Neural progenitor cell (in vitro differentiated cells): Measurements from ENCODE around the gene GAL3ST3. TPM values are rescaled to one million over a fixed set of nuclear protein-coding genes. Genes with fewer than 3 reads are reported as not detected.

ENCODE experiments used
- DNase-seq: peaks from one replicate; pipeline ENCODE4 v3.0.0-alpha.2; 2016; ENCODE audit warnings: low spot score
- H2AFZ ChIP-seq: fragments of 200-600 bp; sonication (generic); replicated peaks from 2 replicates; pipeline ENCODE4 v1.6.1; 2016; ENCODE audit warnings: antibody characterized with exemption
- H3F3A ChIP-seq: fragments of 200-600 bp; sonication (generic); 2 replicates; pipeline ENCODE4 v1.6.1; 2016; ENCODE audit warnings: antibody characterized with exemption, low read depth
- H3K27ac ChIP-seq: fragments of 200-600 bp; sonication (generic); 2 replicates; pipeline ENCODE4 v1.5.1; 2016; ENCODE audit warnings: mild to moderate bottlenecking
- H3K27me3 ChIP-seq: fragments of 200-600 bp; sonication (generic); 2 replicates; pipeline ENCODE4 v1.6.1; 2016; ENCODE audit warnings: mild to moderate bottlenecking, moderate library complexity
- H3K36me3 ChIP-seq: fragments of 200-600 bp; sonication (generic); 2 replicates; pipeline ENCODE4 v1.5.1; 2016
- H3K4me1 ChIP-seq: fragments of 200-600 bp; sonication (generic); 2 replicates; pipeline ENCODE4 v1.6.1; 2016; ENCODE audit warnings: mixed run types
- H3K4me2 ChIP-seq: fragments of 200-600 bp; sonication (generic); 2 replicates; pipeline ENCODE4 v1.6.1; 2016
- H3K4me3 ChIP-seq: fragments of 200-600 bp; sonication (generic); 2 replicates; pipeline ENCODE4 v1.5.1; 2016
- H3K79me2 ChIP-seq: fragments of 200-600 bp; sonication (generic); 2 replicates; pipeline ENCODE4 v1.6.1; 2016; ENCODE audit warnings: low read depth
- H3K9ac ChIP-seq: fragments of 200-600 bp; sonication (generic); 2 replicates; pipeline ENCODE4 v1.6.1; 2016
- H3K9me3 ChIP-seq: fragments of 200-600 bp; sonication (generic); 2 replicates; pipeline ENCODE4 v1.5.1; 2016; ENCODE audit warnings: low read depth
- H4K20me1 ChIP-seq: fragments of 200-600 bp; sonication (generic); 2 replicates; pipeline ENCODE4 v1.6.1; 2016; ENCODE audit warnings: low read depth
- H3K27ac Mint-ChIP-seq: 3 replicates; pipeline ENCODE4 v1.8.0; 2021; ENCODE audit warnings: mixed read lengths
- H3K27me3 Mint-ChIP-seq: 2 replicates; pipeline ENCODE4 v1.8.0; 2022; ENCODE audit warnings: low read depth, mild to moderate bottlenecking, inconsistent platforms, moderate library complexity, mixed read lengths; ENCODE audit not compliant: insufficient read depth
- H3K36me3 Mint-ChIP-seq: 3 replicates; pipeline ENCODE4 v1.8.0; 2021; ENCODE audit warnings: mixed read lengths
- H3K4me1 Mint-ChIP-seq: 3 replicates; pipeline ENCODE4 v1.8.0; 2021; ENCODE audit warnings: mixed read lengths
- H3K4me3 Mint-ChIP-seq: 3 replicates; pipeline ENCODE4 v1.8.0; 2021; ENCODE audit warnings: mild to moderate bottlenecking, moderate library complexity, mixed read lengths
- H3K9me3 Mint-ChIP-seq: 3 replicates; pipeline ENCODE4 v1.8.0; 2020; ENCODE audit warnings: mixed read lengths
- CTCF ChIP-seq: fragments of 200-600 bp; sonication (generic); IDR thresholded peaks from 2 replicates; pipeline ENCODE4 v1.5.1; 2017; ENCODE audit warnings: antibody characterized with exemption, mild to moderate bottlenecking
- EZH2 ChIP-seq: fragments of 200-600 bp; sonication (generic); IDR thresholded peaks from 2 replicates; pipeline ENCODE4 v1.6.1; 2017; ENCODE audit warnings: antibody characterized with exemption, mild to moderate bottlenecking, moderate library complexity
- EZH2phosphoT487 ChIP-seq: fragments of 200-600 bp; sonication (generic); IDR thresholded peaks from 2 replicates; pipeline ENCODE4 v1.6.1; 2017; ENCODE audit warnings: antibody characterized with exemption
- total RNA-seq: library from RNA; depleted of rRNA; stranded (reverse); fragments of >200 nt; gene quantifications from 2 replicates; pipeline ENCODE4 v1.2.3, GENCODE V29; 2015; ENCODE audit warnings: low replicate concordance

Gene GAL3ST3
- total RNA-seq, 1 donor from 2014 or later = 8.5 TPM

GRCh38 chr11:66022401-66023185 is 26.4 kb downstream of the GAL3ST3 start:
- peak overlapping the region; percentile 7 for H3K4me3 Mint-ChIP-seq
- Histone ChIP-seq H3K4me3 (no peak overlapping the region), H3K4me1 (no peaks in the 10 kb centered on the region)

DNA sequence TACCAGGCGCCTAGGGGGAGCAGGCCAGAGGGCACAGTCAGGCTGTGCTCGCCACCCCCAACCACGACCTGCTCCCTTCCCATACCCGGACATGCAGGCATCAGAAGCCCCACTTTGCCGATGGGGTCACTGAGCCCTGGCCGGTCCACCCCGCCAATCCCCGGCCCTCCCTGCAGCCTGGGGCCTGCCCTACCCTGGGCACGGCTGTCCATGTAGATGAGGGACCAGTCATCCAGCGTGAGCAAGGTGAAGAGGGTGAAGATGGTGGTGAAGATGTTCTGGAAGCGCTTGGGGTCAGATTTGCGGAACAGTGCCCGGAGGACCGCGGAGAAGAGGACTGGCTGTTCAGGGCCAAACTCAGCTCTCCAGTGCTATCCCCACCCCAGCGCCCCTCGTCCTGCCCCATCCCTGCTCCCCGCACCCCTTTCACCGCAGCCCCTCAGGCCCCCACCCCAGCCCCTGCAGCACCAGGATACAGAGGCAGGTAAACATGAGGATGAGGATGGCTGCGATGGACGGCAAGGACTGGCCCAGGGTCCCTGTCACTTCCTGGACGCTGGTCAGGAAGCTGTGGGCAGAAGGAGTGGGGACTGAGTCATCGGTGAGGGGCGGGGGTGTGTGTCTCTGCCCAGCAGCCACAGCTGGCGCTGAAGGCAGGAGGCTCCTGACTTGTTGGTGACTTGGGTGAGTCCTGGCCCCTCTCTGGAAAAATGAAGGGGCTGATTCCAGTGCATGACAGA is 28.2 kb downstream of the GAL3ST3 start:
- DNase-seq = no peak
- H3K27ac ChIP-seq = no peak overlapping the region
- H3K9me3 ChIP-seq = no peaks in the 10 kb centered on the region
- TF ChIP-seq EZH2phosphoT487 = no peak
- no peak for TF ChIP-seq EZH2
- no peak for TF ChIP-seq CTCF
- H2AFZ ChIP-seq = no peak overlapping the region
- no peaks in the 10 kb centered on the region for H3K79me2 ChIP-seq
- H3K9ac ChIP-seq = no peak overlapping the region
- H3K27me3 ChIP-seq = peaks cover 29% of the 10 kb centered on the region
- peaks cover 4% of the 10 kb centered on the region for H3K4me1 Mint-ChIP-seq
- H3K9me3 Mint-ChIP-seq = no peaks in the 10 kb centered on the region
- H3F3A ChIP-seq = no peaks in the 10 kb centered on the region
- no peak overlapping the region for H3K4me3 ChIP-seq
- no peak overlapping the region for H3K4me3 Mint-ChIP-seq
- no peaks in the 10 kb centered on the region for H4K20me1 ChIP-seq
- H3K4me1 ChIP-seq = no peaks in the 10 kb centered on the region
- H3K27me3 Mint-ChIP-seq = peaks cover 12% of the 10 kb centered on the region
- H3K36me3 Mint-ChIP-seq = no peaks in the 10 kb centered on the region
- H3K4me2 ChIP-seq = no peak overlapping the region
- H3K27ac Mint-ChIP-seq = no peak overlapping the region
- no peaks in the 10 kb centered on the region for H3K36me3 ChIP-seq

More at GRCh38 chr11:66022401-66023185, 26.4 kb downstream of the GAL3ST3 start:
- Histone ChIP-seq H2AFZ (peak overlapping the region; percentile 82), H3F3A (no peaks in the 10 kb centered on the region), H3K36me3 (no peaks in the 10 kb centered on the region), H3K27me3 (peaks cover 29% of the 10 kb centered on the region), H3K9me3 (no peaks in the 10 kb centered on the region), H3K79me2 (no peaks in the 10 kb centered on the region), H3K4me2 (no peak overlapping the region), H3K27ac (no peak overlapping the region), H4K20me1 (no peaks in the 10 kb centered on the region), H3K9ac (no peak overlapping the region)
- TF ChIP-seq CTCF (peak; percentile 94), EZH2 (peak; percentile 71), EZH2phosphoT487 (peak; percentile 33)
- peak; percentile 90 for DNase-seq
- peak overlapping the region; percentile 35 for H3K27ac Mint-ChIP-seq
- H3K36me3 Mint-ChIP-seq = no peaks in the 10 kb centered on the region
- no peaks in the 10 kb centered on the region for H3K9me3 Mint-ChIP-seq
- peaks cover 12% of the 10 kb centered on the region for H3K27me3 Mint-ChIP-seq
- H3K4me1 Mint-ChIP-seq = peaks cover 4% of the 10 kb centered on the region

DNA sequence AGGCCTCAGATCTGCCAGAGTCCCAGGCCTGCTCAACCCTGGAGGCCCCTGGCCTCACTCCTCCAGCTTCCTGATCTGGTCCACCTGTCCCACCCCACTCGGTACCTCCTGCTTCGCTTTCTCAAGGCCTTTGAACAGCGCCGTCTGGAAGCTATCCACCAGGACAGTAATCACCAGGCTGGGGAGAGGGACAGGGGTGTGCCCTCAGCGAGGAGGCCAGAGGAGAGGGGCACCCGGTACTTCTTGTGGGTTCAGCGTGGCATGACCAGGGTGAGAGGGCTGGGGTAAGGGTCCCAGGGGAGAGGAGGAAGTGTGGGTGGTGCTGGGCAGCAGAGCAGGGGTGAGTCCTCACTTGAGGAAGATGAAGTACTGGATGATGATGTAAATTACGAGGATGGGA is 28.7 kb downstream of the GAL3ST3 start:
- Histone ChIP-seq H3K36me3 (no peaks in the 10 kb centered on the region), H3K4me3 (no peak overlapping the region), H3F3A (no peaks in the 10 kb centered on the region), H3K9ac (no peak overlapping the region), H3K4me1 (no peaks in the 10 kb centered on the region), H3K27ac (no peak overlapping the region), H4K20me1 (no peaks in the 10 kb centered on the region), H2AFZ (no peak overlapping the region), H3K9me3 (no peaks in the 10 kb centered on the region), H3K79me2 (no peaks in the 10 kb centered on the region), H3K27me3 (peaks cover 29% of the 10 kb centered on the region), H3K4me2 (no peak overlapping the region)
- no peaks in the 10 kb centered on the region for H3K36me3 Mint-ChIP-seq
- H3K4me3 Mint-ChIP-seq = no peak overlapping the region
- peaks cover 12% of the 10 kb centered on the region for H3K27me3 Mint-ChIP-seq
- no peak for TF ChIP-seq CTCF
- no peak for TF ChIP-seq EZH2phosphoT487
- no peak for TF ChIP-seq EZH2
- DNase-seq = no peak
- H3K27ac Mint-ChIP-seq = no peak overlapping the region
- H3K4me1 Mint-ChIP-seq = peaks cover 4% of the 10 kb centered on the region
- H3K9me3 Mint-ChIP-seq = no peaks in the 10 kb centered on the region
